ENCODE measurements around the gene GREB1.

Gene GREB1
- 0.18 to 0.44 (median 0.39) reads per million in 3 experiments for total RNA-seq

- DNase-seq, result no peak
Measured at GRCh38 chr2:11533278-11534070, at the start of gene GREB1. TSS of gene GREB1 (plus strand) at chr2:11534045. CDS start at chr2:11556615, 22,570 bp downstream.

GRCh38 chr2:11488809-11489208 is 45.0 kb upstream of the GREB1 start:
- no peak for DNase-seq

- DNase-seq, result no peak
Measured at GRCh38 chr2:11490194-11490593, 43.7 kb upstream of the GREB1 start.

DNA sequence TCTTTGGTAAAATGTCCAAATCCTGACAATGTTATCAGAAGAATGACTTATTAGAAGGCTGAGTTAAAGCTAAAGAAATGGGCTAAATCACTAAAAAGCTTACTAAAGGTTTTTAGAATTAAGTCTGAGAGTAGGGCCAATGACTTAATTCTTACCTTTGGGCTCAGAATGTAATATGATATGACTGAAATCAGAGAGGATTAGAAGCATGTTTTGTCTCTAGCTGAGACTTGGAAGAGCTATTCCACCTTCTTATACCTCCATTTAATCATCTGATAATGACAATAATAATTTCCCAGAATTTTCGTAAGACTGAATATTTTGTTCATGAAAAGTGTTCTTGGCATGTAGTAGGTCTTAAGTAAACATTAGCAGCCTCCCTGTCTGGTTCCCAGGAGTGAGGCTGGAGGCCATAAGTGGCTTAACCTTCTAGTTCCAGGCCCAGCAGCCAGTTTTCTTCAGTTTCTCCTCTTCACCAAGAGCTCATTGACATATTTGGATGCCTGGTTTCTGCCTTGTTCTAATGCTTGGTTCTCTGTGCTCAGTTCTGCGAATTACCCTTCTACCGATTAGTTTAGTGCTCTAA is 42.4 kb upstream of the GREB1 start:
- no peak for DNase-seq

- no peak for DNase-seq
Measured at GRCh38 chr2:11492244-11492643, 41.6 kb upstream of the GREB1 start.

GRCh38 chr2:11492720-11493119 is 41.1 kb upstream of the GREB1 start:
- DNase-seq, result no peak

GRCh38 chr2:11493282-11493681 is 40.6 kb upstream of the GREB1 start:
- no peak for DNase-seq

GRCh38 chr2:11494310-11494709 is 39.5 kb upstream of the GREB1 start:
- no peak for DNase-seq

DNA sequence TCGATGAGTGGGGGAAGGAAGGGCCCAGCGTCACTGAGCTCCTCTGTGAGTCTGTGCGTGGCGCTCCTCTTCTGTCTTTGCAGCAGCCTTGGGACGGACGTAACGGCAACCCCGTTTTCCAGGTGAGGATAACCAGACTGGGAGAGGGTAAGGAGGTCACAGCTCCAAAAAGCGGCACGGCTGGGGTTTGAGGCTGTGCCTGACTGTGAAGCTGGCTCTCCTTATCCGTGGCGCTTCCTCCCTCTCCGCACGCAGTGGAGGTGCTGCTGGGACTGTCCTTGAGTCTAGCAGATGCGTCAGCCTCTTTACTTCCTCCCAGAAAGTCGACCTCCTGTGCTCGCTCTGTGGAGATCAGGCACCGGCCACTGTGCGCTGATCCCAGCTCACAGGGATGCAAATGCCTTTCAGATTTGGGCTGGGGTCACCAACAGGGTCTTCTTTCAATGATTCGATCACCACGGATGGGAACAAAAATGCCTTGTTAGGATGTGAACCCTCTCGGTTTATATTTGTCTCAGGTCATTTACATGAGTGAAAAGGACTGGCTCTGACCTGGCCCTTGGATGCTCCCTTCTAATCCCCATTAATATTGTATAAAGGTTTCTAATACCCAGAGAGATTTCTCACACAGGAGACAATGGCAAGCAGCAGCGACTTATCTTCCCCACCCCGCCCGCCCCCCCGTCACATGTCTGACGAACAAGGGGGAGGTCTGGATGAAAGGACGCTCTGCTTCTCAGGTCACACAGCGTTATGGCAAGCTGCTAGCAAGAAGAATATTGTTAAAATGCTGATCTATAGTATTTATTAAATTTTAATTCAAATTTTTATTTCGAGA is 37.8 kb upstream of the GREB1 start:
- no peak for DNase-seq

DNA sequence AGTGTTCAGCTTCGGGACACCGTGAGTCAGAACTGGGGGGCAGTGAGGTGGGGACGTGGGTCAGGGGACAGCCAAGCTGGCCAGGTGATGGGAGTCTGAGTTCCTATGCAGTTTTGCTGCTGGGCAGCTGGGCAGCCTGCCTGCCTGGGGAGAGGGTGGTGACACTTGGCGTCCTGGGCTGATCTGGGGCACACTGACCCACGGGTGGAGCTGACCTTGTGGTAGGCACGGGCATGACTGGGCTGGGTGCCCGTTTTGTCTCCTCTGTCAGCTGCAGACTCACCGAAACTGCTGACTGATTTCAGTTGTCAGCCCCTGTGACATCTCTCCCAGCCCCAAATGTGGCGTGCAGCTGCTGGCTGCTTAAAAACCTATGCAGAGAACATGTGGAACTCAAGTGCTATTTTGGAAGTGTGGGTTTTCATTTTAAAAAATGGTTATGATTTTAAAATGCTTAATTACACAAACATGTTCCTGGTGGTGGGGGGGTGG is 35.3 kb upstream of the GREB1 start:
- no peak for DNase-seq

DNA sequence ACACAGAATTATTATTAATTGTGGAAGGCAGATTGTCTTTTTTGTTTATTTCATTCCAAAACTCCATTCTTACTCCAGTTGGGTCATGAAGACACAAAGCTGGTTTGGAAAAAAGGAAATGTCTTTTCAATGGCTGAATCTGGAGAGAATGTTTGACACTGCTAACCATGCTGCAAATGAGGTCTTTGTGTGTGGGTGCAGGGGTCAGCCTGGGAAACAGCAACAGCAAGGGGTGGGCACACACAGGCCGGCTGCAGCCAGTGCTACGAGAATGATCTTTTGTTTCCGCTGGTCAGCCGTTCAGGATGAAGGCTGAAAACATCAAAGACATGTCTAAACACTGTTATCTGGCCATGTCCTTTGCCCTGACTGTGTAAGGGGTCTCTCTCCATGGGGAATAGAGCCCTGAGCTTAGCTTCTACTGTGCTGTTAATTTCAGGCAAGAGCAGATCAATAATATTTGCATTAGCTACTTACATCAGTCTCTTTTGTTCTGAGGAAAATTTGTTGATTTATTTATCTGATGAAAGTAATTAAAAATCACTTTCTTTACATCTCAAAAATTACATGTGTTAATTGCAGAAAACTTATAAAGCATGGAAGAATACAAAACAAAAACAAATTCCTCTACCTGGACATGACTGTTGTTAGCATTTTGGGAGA is 34.6 kb upstream of the GREB1 start:
- no peak for DNase-seq

- no peak for DNase-seq
Measured at GRCh38 chr2:11500702-11501303, 33.0 kb upstream of the GREB1 start.

DNA sequence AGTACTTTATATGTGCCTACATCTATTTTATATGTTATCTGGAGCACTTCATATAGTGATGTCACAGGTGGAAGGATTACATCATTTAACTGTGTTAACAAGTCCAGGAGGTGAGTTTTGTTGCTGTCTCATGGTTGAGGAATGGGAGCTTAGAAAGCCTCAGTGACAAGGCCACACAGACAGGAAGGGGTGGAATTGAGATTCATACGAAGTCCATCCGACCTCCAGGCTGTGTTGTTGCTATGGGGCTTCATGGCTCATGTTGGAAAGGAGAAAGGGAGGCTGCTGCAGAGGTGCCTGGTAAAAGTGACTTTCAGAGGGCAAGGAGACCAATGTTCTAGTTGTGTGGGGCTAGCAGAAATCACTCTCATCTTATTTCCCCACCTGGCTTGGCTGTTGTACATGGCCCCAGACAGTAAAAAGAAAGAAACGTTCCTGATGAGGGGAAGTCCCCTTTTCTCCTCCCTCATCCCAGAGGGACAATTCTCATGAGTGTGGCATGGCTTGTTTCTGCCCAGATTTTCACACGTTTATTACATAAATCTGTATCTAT is 31.0 kb upstream of the GREB1 start:
- no peak for DNase-seq

- no peak for DNase-seq
Measured at GRCh38 chr2:11503354-11503927, 30.4 kb upstream of the GREB1 start.

GRCh38 chr2:11505652-11506610 is 27.9 kb upstream of the GREB1 start:
- no peak for DNase-seq

GRCh38 chr2:11506611-11506969 is 27.3 kb upstream of the GREB1 start:
- no peak for DNase-seq

DNA sequence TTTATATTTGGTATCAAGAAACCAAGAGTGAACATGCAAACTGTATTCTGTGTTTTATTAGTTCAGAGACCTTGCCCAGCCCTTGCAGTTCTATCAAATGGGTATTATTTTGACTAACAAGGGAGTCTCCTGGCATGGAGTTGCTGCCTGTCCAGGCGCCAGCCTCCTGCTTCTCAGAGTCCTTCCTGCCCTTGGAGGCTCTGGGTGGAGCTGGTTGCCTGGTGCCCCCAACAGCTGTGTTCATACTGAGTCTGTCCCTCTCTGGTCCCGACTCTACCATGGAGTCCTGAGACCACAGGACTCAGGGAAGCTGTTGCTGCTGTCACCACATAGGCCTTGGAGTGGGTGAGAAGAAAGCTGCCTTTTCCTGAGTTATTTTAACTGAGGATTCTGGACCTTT is 26.3 kb upstream of the GREB1 start:
- no peak for DNase-seq

- DNase-seq, result no peak
Measured at GRCh38 chr2:11508279-11508678, 25.6 kb upstream of the GREB1 start.

DNA sequence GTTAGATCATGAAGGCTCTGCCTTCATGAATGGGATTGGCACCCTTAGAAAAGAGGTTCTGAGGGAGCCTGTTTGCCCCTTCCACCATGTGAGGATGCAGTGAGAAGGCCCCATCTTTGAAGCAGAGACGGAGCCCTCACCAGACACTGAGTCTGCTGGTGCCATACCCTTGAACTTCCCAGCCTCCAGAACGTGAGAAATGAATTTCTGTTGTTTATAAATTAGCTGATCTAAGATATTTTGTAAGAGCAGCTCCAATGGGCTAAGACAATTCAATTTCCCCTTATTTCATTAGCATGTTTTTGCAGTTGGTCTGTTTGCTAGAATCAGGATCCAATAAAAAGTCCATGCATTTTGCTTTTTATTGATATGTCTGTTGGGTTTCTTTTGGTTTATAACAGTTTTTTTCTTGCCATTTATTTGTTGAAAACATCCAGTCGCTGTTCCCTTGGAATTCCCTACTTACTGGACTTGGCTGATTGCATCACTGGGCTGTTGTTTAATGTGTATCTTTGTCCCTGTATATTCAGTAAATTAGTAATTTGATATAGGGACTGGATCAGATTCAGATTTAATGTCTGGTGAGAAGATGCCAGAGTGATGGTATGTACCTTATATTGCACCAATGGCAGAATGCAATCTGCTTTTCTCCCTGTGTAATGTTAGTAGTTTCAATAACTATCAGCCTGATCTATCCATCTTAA is 24.0 kb upstream of the GREB1 start:
- DNase-seq, result no peak

- DNase-seq, result no peak
Measured at GRCh38 chr2:11512431-11512830, 21.4 kb upstream of the GREB1 start.

Measured in central memory CD4-positive, alpha-beta T cell (primary cell).